GM23338 (cell line): ENCODE measurements around the gene METTL26. TPM values are rescaled to one million over a fixed set of nuclear protein-coding genes. Genes with fewer than 3 reads are reported as not detected.

Experiments used
- ATAC-seq: fragments of 200-7000 bp; cut with Tn5 transposase; 3 replicates; pipeline ENCODE4 v1.9.1; 2020
- DNase-seq: peaks from one replicate; pipeline ENCODE4 v3.0.0-alpha.2; 2015; ENCODE audit warnings: low spot score
- H2AFZ ChIP-seq: fragments of 200-600 bp; sonication (generic); 2 replicates; pipeline ENCODE4 v1.8.0; 2016; ENCODE audit warnings: antibody characterized with exemption, mild to moderate bottlenecking, moderate library complexity
- H3F3A ChIP-seq: fragments of 200-600 bp; sonication (generic); replicated peaks from 2 replicates; pipeline ENCODE4 v1.8.0; 2017; ENCODE audit warnings: antibody characterized with exemption, mixed run types, low read depth
- H3K27ac ChIP-seq: fragments of 200-600 bp; sonication (generic); 2 replicates; pipeline ENCODE4 v1.6.1; 2016; ENCODE audit warnings: low read depth
- H3K27me3 ChIP-seq: fragments of 200-600 bp; sonication (generic); 2 replicates; pipeline ENCODE4 v1.8.0; 2016; ENCODE audit warnings: mild to moderate bottlenecking, mixed run types, moderate library complexity; ENCODE audit not compliant: insufficient read depth
- H3K36me3 ChIP-seq: fragments of 200-600 bp; sonication (generic); 2 replicates; pipeline ENCODE4 v1.8.0; 2016; ENCODE audit warnings: mild to moderate bottlenecking; ENCODE audit not compliant: insufficient read depth
- H3K4me1 ChIP-seq: fragments of 200-600 bp; sonication (generic); 2 replicates; pipeline ENCODE4 v1.8.0; 2016; ENCODE audit warnings: mild to moderate bottlenecking, moderate library complexity; ENCODE audit not compliant: insufficient read depth
- H3K4me2 ChIP-seq: fragments of 200-600 bp; sonication (generic); 2 replicates; pipeline ENCODE4 v1.7.1; 2017; ENCODE audit warnings: mixed run types
- H3K4me3 ChIP-seq: fragments of 200-600 bp; sonication (generic); 2 replicates; pipeline ENCODE4 v1.6.1; 2016; ENCODE audit warnings: mixed run types
- H3K79me2 ChIP-seq: fragments of 200-600 bp; sonication (generic); replicated peaks from 2 replicates; pipeline ENCODE4 v1.8.0; 2017; ENCODE audit warnings: mild to moderate bottlenecking; ENCODE audit not compliant: insufficient read depth
- H3K9me2 ChIP-seq: fragments of 200-600 bp; sonication (generic); 2 replicates; pipeline ENCODE4 v1.8.0; 2017; ENCODE audit not compliant: insufficient read depth
- H4K20me1 ChIP-seq: fragments of 200-600 bp; sonication (generic); replicated peaks from 2 replicates; pipeline ENCODE4 v1.8.0; 2017; ENCODE audit warnings: mild to moderate bottlenecking; ENCODE audit not compliant: insufficient read depth
- H3K27ac Mint-ChIP-seq: 2 replicates; pipeline ENCODE4 v1.8.0; 2020; ENCODE audit warnings: inconsistent platforms, mild to moderate bottlenecking, moderate library complexity, mixed read lengths
- H3K27me3 Mint-ChIP-seq: 3 replicates; pipeline ENCODE4 v1.8.0; 2022; ENCODE audit warnings: low read depth, mild to moderate bottlenecking, moderate library complexity, mixed read lengths, inconsistent platforms; ENCODE audit not compliant: insufficient read depth, poor library complexity
- H3K36me3 Mint-ChIP-seq: 3 replicates; pipeline ENCODE4 v1.8.0; 2021; ENCODE audit warnings: low read depth, mild to moderate bottlenecking, inconsistent platforms, moderate library complexity, mixed read lengths
- H3K4me1 Mint-ChIP-seq: 3 replicates; pipeline ENCODE4 v1.8.0; 2020; ENCODE audit warnings: mild to moderate bottlenecking, inconsistent platforms, mixed read lengths
- H3K4me3 Mint-ChIP-seq: 3 replicates; pipeline ENCODE4 v1.8.0; 2021; ENCODE audit warnings: moderate library complexity, mild to moderate bottlenecking, inconsistent platforms, mixed read lengths
- H3K9me3 Mint-ChIP-seq: 3 replicates; pipeline ENCODE4 v1.8.0; 2020; ENCODE audit warnings: moderate library complexity, mild to moderate bottlenecking, inconsistent platforms, mixed read lengths
- CREB1 ChIP-seq: fragments of 250-450 bp; sonication (Bioruptor Pico); IDR thresholded peaks from 2 replicates; pipeline ENCODE4 v1.5.0; 2020; ENCODE audit warnings: low read depth, mild to moderate bottlenecking, moderate library complexity
- ETS1 ChIP-seq: IDR thresholded peaks from 2 replicates; pipeline ENCODE4 v1.6.1; 2016; ENCODE audit warnings: antibody characterized with exemption
- EZH2 ChIP-seq: fragments of 200-600 bp; sonication (generic); IDR thresholded peaks from one replicate; pipeline ENCODE4 v1.8.0; 2017; ENCODE audit warnings: antibody characterized with exemption, mild to moderate bottlenecking, low read depth; ENCODE audit not compliant: unreplicated experiment
- EZH2phosphoT487 ChIP-seq: fragments of 200-600 bp; sonication (generic); IDR thresholded peaks from one replicate; pipeline ENCODE4 v1.8.1; 2018; ENCODE audit warnings: antibody characterized with exemption; ENCODE audit not compliant: unreplicated experiment
- NANOG ChIP-seq: IDR thresholded peaks from 2 replicates; pipeline ENCODE4 v1.6.1; 2016; ENCODE audit warnings: antibody characterized with exemption, borderline replicate concordance
- REST ChIP-seq: IDR thresholded peaks from one replicate; pipeline ENCODE4 v1.6.1; 2018; ENCODE audit warnings: antibody characterized with exemption; ENCODE audit not compliant: unreplicated experiment
- STAT1 ChIP-seq: IDR thresholded peaks from one replicate; pipeline ENCODE4 v1.6.1; 2016; ENCODE audit warnings: antibody characterized with exemption; ENCODE audit not compliant: unreplicated experiment
- ZNF114 ChIP-seq: fragments of 250-450 bp; sonication (Bioruptor Pico); IDR thresholded peaks from 2 replicates; pipeline ENCODE4 v1.5.0; 2020; ENCODE audit warnings: mild to moderate bottlenecking, moderate library complexity
- ZNF331 ChIP-seq: fragments of 250-450 bp; sonication (Bioruptor Pico); IDR thresholded peaks from 2 replicates; pipeline ENCODE4 v1.5.0; 2020; ENCODE audit warnings: low read depth, mild to moderate bottlenecking, moderate library complexity
- ZNF462 ChIP-seq: fragments of 250-450 bp; sonication (Bioruptor Pico); IDR thresholded peaks from 2 replicates; pipeline ENCODE4 v1.5.0; 2020; ENCODE audit warnings: mild to moderate bottlenecking, moderate library complexity
- polyA plus RNA-seq: library from polyadenylated mRNA; unstranded; fragments of >200 nt; fragmentation: Nextera tagmentation; extraction: Ambion mirVana; gene quantifications from 2 replicates; pipeline ENCODE4 v1.2.1, GENCODE V29; 2016
- total RNA-seq: library from RNA; depleted of rRNA; stranded (reverse); fragments of >200 nt; shearing (Covaris generic); gene quantifications from 2 replicates; pipeline ENCODE4 v1.2.3, GENCODE V29; 2014

METTL26 gene
- total and polyA plus RNA-seq, 2 experiments from 2014 or later, result 153 to 223 TPM

- TF ChIP-seq REST (no peak), ZNF114 (no peak), CREB1 (CRISPR knock-in tag) (no peak), NANOG (no peak), EZH2phosphoT487 (no peak), ZNF331 (CRISPR knock-in tag) (no peak)
Measured at GRCh38 chr16:595942-596735, 40.0 kb downstream of the METTL26 start (continued).

- H3K9me2 ChIP-seq, result no peaks in the 10 kb centered on the region
- peaks cover 19% of the 10 kb centered on the region for H4K20me1 ChIP-seq
- peaks cover 34% of the 10 kb centered on the region for H3K79me2 ChIP-seq
- no peaks in the 10 kb centered on the region for H3K36me3 ChIP-seq
- H3K4me1 Mint-ChIP-seq, result peaks cover 9% of the 10 kb centered on the region
- 0 out of 2 replicates have a peak, but pooled peaks cover 3% of the 10 kb centered on the region for H3F3A ChIP-seq
- ATAC-seq, result no peak
- H3K27me3 Mint-ChIP-seq, result peaks cover 21% of the 10 kb centered on the region
- no peaks in the 10 kb centered on the region for H3K27me3 ChIP-seq
- no peaks in the 10 kb centered on the region; the same call in 1 of the 3 replicates for H3K9me3 Mint-ChIP-seq
- no peak overlapping the region for H3K4me2 ChIP-seq
- no peaks in the 10 kb centered on the region for H3K4me1 ChIP-seq
- no peak for DNase-seq
- no peak overlapping the region for H3K27ac Mint-ChIP-seq
- no peak overlapping the region for H3K4me3 ChIP-seq
- H3K27ac ChIP-seq, result no peak overlapping the region
- no peak overlapping the region for H2AFZ ChIP-seq
- no peak overlapping the region; the same call in 2 of the 3 replicates for H3K4me3 Mint-ChIP-seq
- peaks cover 16% of the 10 kb centered on the region for H3K36me3 Mint-ChIP-seq
- TF ChIP-seq REST, result no peak
- no peak for TF ChIP-seq ETS1
- TF ChIP-seq STAT1, result no peak
- no peak for TF ChIP-seq EZH2
- no peak for TF ChIP-seq ZNF462 (CRISPR knock-in tag)
Measured at GRCh38 chr16:595094-595528, 41.0 kb downstream of the METTL26 start.
